ENCODE results near the gene OSBPL2. TPM values are rescaled to one million over a fixed set of nuclear protein-coding genes. Genes with fewer than 3 reads are reported as not detected.

OSBPL2 gene
- total RNA-seq, 1 experiment from 2014 or later, result 36.9 TPM

GRCh38 chr20:62217913-62218773 is 20.2 kb upstream of the OSBPL2 start:
- no peak for ATAC-seq
- H3K36me3 ChIP-seq (ENCODE audit: control insufficient read depth in 1 of 2, insufficient read depth in 2 of 2, low read length in 2 of 2), result no peaks in the 10 kb centered on the region
- no peaks in the 10 kb centered on the region for H3K9me3 ChIP-seq (ENCODE audit: control insufficient read depth in 1 of 2, insufficient read depth in 1 of 2, low read depth in 1 of 2, low read length in 2 of 2)
- ChIA-PET RAD21 (ENCODE audit: low non-redundant PET in 1 of 2, low total read pairs in 2 of 2, uncharacterized antibody in 2 of 2, unreplicated experiment in 2 of 2) (no interaction called here), POLR2A (no interaction called here), CTCF (no interaction called here)
- H3K4me3 ChIP-seq (replicated peaks in 1 of 2; ENCODE audit: low read depth in 1 of 2, low read length in 2 of 2), result no peak overlapping the region
- H3K79me2 ChIP-seq (ENCODE audit: insufficient read depth, low read length), result no peaks in the 10 kb centered on the region
- no peaks in the 10 kb centered on the region for H3K4me1 ChIP-seq (ENCODE audit: control insufficient read depth in 1 of 2, insufficient read depth in 2 of 2, low read length in 2 of 2)
- BruUV-seq (replicated peaks), result no TSS peak
- H3K4me2 ChIP-seq (ENCODE audit: low read length), result no peak overlapping the region
- H3K9me2 ChIP-seq (ENCODE audit: insufficient read depth), result no peaks in the 10 kb centered on the region
- DNase-seq (ENCODE audit: low read depth, low spot score), result no peak
- H4K20me1 ChIP-seq (ENCODE audit: insufficient read depth), result no peaks in the 10 kb centered on the region
- H3K27ac ChIP-seq (ENCODE audit: low read depth, low read length), result no peak overlapping the region
- no peak overlapping the region for H3K9ac ChIP-seq (ENCODE audit: low read length)
- H3K27me3 ChIP-seq (ENCODE audit: insufficient read depth, low read length), result peaks cover 17% of the 10 kb centered on the region; the same call in 1 of the 2 replicates
- intact Hi-C loops (cut with micrococcal nuclease), result no loop called here
- no peak for TF ChIP-seq EGR1 (IDR thresholded peaks at IDR 0.05; ENCODE audit: low read depth)
- TF ChIP-seq SRF (IDR thresholded peaks at IDR 0.05; ENCODE audit: low read depth), result no peak
- TF ChIP-seq EZH2phosphoT487 (IDR thresholded peaks at IDR 0.05; ENCODE audit: borderline replicate concordance), result no peak
- TF ChIP-seq EZH2 (IDR thresholded peaks at IDR 0.05), result no peak
- no peak for TF ChIP-seq YY1 (IDR thresholded peaks at IDR 0.05; ENCODE audit: extremely low read depth, insufficient replicate concordance, low read depth, low read length)
- TF ChIP-seq POLR2AphosphoS5 (IDR thresholded peaks at IDR 0.05; ENCODE audit: low read depth, low read length), result no peak
- TF ChIP-seq REST (IDR thresholded peaks at IDR 0.05; ENCODE audit: low read depth), result no peak
- TF ChIP-seq SP1 (IDR thresholded peaks at IDR 0.05; ENCODE audit: low read depth), result no peak
- no peak for TF ChIP-seq CBX3 (IDR thresholded peaks at IDR 0.05; ENCODE audit: low read depth)
- no peak for TF ChIP-seq ZBTB33 (IDR thresholded peaks at IDR 0.05; ENCODE audit: extremely low read depth, insufficient replicate concordance, low read length)
- no peak for TF ChIP-seq ZNF274 (IDR thresholded peaks at IDR 0.05; ENCODE audit: low read depth, low read length)
- TF ChIP-seq POLR2A (IDR thresholded peaks at IDR 0.05; ENCODE audit: borderline replicate concordance, extremely low read depth, insufficient read depth, insufficient read length), result no peak
- no peak for TF ChIP-seq SIN3A (IDR thresholded peaks at IDR 0.05; ENCODE audit: low read depth)
- no peak for TF ChIP-seq RAD21 (IDR thresholded peaks at IDR 0.05; ENCODE audit: low read depth)
- H2AFZ ChIP-seq (ENCODE audit: low read depth, low read length, poor library complexity, severe bottlenecking), result no peak overlapping the region

Measured in HCT116 (cell line).